ENCODE measurements around the gene MTA1. TPM values are rescaled to one million over a fixed set of nuclear protein-coding genes. Genes with fewer than 3 reads are reported as not detected.

MTA1 gene
- polyA plus RNA-seq, 3 donors = 122 to 156 (median 141) TPM

DNA sequence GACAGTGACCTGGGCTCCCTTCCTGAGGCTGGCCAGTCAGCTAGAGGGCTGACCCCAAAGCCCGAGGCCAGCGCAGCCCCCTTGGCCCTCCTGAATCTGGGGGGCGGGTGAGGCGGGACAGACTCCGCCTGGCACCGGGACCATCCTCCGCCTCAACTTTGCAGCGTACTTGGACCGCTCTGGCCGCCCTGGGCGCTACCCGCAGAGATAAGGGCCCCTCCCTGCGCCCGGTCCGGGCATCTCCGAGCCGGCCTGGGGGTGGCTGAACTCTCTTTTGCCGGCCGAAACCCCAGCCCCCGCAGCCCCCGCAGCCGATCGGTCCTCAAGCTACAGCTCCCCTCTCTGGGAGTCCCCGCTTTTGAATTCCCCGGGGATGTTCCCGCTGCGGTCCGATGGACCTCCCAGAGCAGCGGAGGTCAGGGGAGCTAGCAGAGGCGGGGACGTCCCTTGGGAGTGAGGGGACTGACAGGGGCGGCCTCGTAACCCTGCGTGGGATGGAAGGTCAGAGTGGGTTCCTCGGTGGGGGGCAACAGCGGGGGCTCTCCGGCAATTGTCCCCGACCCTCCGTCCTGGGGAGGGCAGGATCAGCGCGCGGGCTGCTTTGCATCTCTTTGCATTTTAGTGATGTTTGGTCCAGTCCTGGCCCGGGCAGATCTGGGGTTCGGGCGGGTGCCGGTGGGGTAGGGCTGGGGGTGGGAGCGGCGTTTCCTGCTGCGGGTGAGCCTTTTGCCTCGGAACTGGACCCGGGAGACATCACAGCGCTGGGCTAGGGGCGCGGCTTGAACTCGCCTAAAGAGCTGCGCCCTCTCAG lies 66.7 kb downstream of the MTA1 start, which contains the start of gene CRIP1:
CRIP1 (plus strand) TSS at position 724 of the 811 bp plus-strand sequence. CDS start 374 bp downstream, outside the sequence.
- DNase-seq = no peak

- no peak for DNase-seq
These were observed 67.4 kb downstream of the MTA1 start for GRCh38 chr14:105486974-105487448.

DNA sequence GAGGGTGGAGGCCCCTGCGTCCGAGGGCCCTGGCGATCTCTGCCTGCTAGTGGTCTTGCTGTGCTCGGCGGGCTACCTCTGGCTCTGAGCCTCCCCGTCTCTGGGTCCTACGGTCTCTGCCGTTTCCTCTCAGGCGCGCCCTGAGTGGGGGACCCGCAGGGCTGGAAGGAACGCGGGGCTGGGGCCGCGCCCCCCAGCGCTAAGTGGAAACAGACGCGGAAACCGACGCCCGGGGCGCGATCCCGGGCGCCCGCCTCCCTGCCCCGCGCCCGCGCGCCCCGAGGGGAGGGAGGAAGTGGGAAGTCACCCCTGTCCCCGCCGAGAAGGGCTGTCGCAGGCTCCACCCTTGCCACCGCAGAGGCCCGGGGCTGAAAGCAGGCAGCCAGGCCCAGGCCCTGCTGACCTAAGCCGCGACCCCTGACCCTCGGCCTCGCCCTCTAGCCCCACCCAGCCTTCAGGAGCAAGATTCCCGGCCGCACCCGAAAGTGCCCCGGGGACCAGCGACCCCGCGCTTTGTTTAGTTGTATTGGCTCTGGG lies 67.9 kb downstream of the MTA1 start:
- DNase-seq = no peak

DNA sequence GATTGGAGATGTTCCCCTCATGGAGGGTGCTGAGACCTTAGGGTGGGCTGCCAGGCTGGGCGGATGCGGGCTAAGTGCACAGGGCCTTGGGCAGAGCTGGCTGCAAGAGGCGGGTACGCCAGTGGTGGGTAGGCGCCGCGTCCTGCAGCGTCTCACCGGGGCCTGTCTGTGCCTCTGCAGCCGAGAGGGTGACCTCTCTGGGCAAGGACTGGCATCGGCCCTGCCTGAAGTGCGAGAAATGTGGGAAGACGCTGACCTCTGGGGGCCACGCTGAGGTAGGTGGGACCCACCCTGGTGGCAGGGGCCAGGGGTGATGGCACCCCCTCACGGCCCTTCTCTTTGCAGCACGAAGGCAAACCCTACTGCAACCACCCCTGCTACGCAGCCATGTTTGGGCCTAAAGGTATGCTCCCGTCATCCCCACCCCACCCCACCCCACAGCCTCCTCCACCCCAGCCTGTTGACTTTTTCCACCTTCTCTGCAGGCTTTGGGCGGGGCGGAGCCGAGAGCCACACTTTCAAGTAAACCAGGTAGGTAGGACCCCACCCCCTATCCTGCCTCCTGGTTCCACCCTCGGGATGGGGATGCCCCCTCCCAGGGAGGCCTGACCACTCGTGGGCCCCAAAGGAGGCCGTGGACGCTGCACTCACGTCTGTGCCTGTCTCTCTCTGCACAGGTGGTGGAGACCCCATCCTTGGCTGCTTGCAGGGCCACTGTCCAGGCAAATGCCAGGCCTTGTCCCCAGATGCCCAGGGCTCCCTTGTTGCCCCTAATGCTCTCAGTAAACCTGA lies 68.6 kb downstream of the MTA1 start:
- no peak for DNase-seq

DNA sequence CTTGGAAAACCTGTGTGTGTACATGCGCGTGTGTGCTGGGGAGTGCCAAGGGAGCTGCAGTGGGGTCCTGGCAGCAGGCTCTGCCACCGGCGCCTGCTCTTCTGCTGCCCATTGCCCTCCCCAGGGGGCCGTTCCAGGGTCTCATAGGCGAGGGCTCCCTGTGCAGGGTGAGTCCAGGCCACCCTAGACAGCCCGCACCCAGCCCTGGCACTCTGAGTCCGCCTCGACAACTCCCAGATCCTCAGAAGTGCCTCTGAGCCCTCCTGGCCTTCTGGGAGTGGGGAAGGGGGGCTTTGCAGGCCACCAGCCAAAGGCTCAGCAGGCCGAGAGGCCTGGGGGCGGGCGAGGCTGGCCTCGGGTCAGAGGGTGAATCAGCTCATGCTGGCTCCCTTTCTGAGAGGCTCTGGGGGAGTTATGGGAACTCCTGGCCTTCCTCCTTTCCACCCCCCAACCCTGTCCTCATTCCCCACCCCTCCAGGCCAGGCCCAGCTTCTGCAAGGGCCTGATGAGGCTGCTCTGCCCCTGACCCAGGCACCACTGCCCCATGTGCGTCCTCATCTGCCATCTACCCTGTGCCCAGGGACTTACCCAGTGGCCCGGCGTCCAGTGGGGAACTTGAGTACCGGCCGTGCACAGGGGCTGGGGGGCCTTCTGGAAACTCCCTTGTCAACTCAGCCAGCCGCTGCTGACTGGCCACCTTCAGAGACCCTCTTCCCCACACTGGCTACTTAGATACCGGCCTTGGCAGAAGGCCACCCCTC lies 69.3 kb downstream of the MTA1 start:
- no peak for DNase-seq

DNA sequence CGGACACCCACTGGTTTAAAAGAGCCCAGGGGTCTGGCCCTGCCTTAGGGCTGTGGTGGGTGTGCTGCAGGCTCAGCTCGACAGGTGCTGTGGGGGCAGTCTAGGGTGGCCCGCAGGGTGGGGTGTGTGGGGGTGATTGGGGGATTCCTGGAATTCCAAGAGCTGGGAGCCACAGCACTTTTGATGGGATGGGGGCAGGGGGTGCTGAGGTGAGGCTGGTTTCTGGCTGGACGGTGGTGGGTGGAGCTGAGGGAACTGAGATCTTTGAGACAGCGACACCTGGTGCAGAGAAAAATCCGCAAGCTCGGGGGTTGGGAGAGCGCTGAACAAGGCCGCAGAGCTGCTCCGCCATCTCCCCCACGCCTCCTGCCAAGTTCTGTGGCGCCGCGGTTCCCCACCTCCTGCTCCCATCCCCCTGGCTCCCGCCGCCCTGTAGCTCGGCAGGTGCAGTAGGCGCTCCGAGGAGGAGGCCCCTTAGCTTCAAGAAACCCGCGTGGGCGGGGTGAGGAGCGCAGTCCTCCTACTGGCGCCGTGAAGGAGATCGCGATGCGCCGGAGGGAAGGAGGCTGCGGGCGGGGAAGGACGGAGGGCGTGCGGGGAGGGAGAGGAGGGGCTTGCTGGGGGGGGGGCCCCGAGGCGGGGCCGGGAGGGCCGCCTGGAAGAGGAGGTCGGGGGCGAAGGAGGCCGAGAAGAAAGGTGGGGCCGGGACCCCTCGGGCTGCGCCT lies 70.1 kb downstream of the MTA1 start:
- DNase-seq = peak; percentile 92

GRCh38 chr14:105490267-105490571 lies 70.6 kb downstream of the MTA1 start:
- no peak for DNase-seq

GRCh38 chr14:105490572-105491365 lies 71.1 kb downstream of the MTA1 start, which contains the start of gene TEDC1:
Gene TEDC1 (plus strand): TSS chr14:105491246. CDS start chr14:105491376, 130 bp downstream.
- DNase-seq = peak; percentile 100

DNA sequence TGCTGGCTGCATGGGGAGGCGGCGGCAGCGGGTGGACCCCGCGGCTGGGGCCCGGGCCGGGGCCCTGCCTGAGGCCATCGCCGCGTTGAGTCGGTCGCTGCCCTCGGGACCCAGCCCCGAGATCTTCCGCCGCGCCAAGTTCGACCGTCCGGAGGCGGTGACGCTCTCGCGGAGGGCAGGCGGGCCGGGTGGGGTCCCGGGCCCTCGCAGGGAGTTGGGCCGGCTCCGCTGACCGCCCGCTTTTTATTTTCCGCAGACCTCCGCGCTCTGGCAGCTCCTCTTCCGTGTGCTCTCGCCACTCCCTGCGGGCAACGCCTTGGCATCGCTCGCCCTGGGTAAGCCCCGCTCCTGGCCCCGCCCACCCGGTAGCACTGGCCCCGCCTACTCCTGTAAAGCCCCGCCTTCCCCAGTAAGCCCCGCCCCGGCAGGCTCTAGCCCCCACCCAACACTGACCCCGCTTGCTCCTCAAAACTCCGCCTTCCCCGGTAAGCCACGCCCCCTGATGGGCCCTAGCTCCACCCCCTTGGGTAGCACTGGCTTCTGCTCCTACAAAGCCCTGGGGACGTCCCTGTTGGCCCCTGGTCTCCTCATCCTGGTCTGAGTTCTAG lies 71.8 kb downstream of the MTA1 start:
- no peak for DNase-seq

DNA sequence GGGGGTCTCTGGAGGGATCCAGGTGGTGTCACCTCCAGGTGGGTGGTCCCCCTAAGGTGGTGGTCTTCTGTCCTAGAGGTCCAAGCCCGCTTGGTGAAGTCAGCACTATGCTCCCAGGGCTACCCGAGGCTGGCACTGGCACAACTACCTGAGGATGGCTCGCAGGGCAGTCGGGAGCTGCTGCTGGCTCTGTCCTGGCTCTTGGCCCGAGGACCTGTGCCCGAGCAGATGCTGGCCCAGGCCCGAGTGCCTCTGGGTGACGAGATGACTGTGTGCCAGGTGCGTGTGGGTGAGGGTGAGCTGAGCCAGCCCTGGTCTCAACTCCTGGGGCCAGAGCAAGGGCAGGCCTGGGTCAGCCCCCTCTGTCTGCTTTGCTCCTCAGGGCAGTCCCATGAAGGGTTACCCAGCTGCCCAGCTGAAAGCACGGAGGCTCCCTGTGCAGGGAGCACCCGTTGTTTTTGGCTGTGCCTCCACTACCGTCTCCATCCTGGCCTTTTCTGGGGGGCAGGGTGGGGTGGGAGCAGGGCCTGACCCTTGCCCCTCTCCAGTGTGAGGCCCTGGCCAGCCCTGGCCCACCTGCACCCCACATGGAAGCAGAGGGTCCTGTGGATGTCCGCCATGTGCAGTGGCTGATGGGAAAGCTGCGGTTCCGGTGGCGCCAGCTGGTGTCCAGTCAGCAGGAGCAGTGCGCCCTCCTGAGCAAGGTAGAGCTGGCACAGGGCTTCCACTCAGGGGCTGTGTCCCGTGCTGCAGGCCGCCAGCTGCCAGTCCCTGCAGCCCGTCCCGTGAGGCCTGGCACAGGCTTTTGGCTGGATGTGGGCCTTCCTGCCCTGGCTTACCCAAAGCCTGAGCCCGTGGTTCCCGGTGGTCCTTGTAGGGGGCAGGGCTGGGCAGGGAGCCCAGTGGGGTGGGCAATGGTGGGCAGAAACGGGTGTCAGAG lies 72.7 kb downstream of the MTA1 start:
- DNase-seq = no peak

DNA sequence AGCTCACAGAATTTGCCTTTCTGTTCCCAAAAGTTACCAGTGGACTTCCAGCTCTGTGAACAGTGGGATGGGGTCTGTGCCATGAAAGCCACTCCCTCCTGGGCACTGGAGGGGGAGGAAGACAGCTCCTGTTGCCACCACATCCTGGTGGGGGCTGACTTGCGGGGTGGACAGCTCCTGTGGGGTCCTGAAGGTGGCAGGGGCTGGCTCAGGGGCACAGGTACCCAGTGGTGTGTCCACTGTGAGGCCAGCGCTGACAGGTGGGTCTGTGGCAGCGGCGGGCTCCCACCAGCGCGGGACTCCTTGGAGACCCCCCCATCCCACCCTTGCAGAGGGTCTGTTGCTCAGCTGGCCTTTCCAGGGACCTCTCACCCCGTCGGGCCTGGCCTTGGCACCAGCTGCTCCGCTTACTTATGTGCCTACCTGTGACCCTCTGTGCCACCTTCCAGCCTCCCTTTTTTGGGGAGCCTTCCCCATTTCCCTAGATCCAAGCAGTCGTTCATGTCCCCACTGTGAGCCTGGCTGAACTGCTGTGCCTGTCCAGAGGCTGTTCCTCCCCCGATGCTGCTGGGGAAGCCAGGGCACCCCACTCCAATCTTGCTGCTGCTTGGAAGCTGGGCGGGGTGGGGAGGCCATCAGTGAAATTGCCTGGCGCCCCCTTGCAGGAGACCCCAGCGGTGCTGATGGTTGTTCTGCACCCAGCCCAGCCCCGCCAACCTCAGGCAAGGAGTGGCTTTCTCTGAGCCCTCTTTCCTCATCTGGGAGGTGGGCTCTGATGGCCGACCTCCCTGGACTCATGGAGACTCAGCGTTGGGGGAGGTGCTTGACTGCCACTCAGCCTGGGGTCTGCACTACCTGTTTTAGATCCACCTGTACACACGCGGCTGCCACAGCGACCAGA lies 73.6 kb downstream of the MTA1 start:
- no peak for DNase-seq

DNA sequence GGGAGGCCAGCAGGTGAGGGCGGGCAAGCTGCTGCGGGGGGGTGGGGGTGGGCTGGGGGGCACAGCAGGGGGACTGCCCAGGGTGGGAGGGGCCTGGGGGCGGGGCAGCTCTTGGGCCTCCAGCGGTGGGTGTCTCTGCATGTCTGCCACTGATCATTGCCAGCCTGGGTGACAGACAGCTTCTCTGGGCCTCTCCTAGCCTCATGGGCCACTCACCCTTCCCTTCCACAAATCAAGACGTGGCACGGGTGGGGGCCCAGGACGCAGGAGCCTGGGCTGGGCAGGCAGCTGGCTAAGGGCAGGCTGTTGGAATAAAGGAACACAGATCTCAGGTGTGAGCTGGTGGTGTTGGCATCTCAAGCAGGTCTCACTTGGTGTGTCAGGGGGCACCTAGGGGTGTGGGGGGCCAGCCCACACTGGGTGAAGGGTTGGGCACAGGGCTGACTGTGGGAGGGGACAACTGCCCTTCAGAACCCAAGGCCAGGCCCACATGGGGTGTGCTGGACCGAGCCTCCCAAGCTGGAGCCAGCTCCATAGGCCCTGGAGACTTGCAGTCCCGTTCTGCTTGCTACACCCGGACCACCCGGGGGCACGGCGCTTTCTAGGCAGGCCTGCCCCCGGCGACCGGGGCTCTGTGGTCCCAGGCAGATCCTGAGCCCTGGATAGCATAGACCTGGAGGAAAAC lies 74.4 kb downstream of the MTA1 start:
- DNase-seq = no peak

- DNase-seq = no peak
These were observed 74.9 kb downstream of the MTA1 start for GRCh38 chr14:105494606-105494929.

- DNase-seq = no peak
These were observed 75.7 kb downstream of the MTA1 start for GRCh38 chr14:105495101-105495989.

GRCh38 chr14:105495990-105496830 lies 76.6 kb downstream of the MTA1 start:
- no peak for DNase-seq

All from renal pelvis (tissue), 4 donors.